Neural cell (in vitro differentiated cells): ENCODE measurements around the gene PHF2. TPM values are rescaled to one million over a fixed set of nuclear protein-coding genes. Genes with fewer than 3 reads are reported as not detected.

Experiments
- H2AFZ ChIP-seq: fragments of 200-600, 300-800 bp; sonication (generic), shearing (Covaris generic); 2 replicates; pipeline ENCODE4 v1.6.0; 2014; ENCODE audit warnings: low read depth, mild to moderate bottlenecking, antibody characterized with exemption, low read length, moderate library complexity
- H3F3A ChIP-seq: fragments of 200-600 bp; shearing (Covaris generic); 2 replicates; pipeline ENCODE4 v1.6.1; 2016; ENCODE audit warnings: mild to moderate bottlenecking, moderate library complexity, mixed read lengths, antibody characterized with exemption, low read length; ENCODE audit not compliant: insufficient read depth, poor library complexity, severe bottlenecking
- H3K27ac ChIP-seq: fragments of 200-600, 300-800 bp; sonication (generic), shearing (Covaris generic); 2 replicates; pipeline ENCODE4 v1.5.1; 2014; ENCODE audit warnings: mild to moderate bottlenecking, low read length, moderate library complexity
- H3K27me3 ChIP-seq: fragments of 300-800, 200-600 bp; sonication (generic), shearing (Covaris generic); 2 replicates; pipeline ENCODE4 v1.6.0; 2014; ENCODE audit warnings: mild to moderate bottlenecking, low read depth, low read length, moderate library complexity; ENCODE audit not compliant: insufficient read depth
- H3K36me3 ChIP-seq: fragments of 300-800, 200-600 bp; sonication (generic), shearing (Covaris generic); 2 replicates; pipeline ENCODE4 v1.5.1; 2014; ENCODE audit warnings: mild to moderate bottlenecking, antibody characterized with exemption, low read length, moderate library complexity; ENCODE audit not compliant: insufficient read depth
- H3K4me2 ChIP-seq: fragments of 300-800, 200-600 bp; sonication (generic), shearing (Covaris generic); 2 replicates; pipeline ENCODE4 v1.6.0; 2014; ENCODE audit warnings: mild to moderate bottlenecking, low read length
- H3K4me3 ChIP-seq: fragments of 300-800, 200-600 bp; sonication (generic), shearing (Covaris generic); 2 replicates; pipeline ENCODE4 v1.5.1; 2014; ENCODE audit warnings: mild to moderate bottlenecking, low read length, moderate library complexity
- H3K79me2 ChIP-seq: fragments of 200-600 bp; shearing (Covaris generic); replicated peaks from 2 replicates; pipeline ENCODE4 v1.6.0; 2014; ENCODE audit warnings: mild to moderate bottlenecking, low read length, moderate library complexity; ENCODE audit not compliant: insufficient read depth
- H3K9ac ChIP-seq: fragments of 300-800, 200-600 bp; sonication (generic), shearing (Covaris generic); 2 replicates; pipeline ENCODE4 v1.6.1; 2016; ENCODE audit warnings: mild to moderate bottlenecking, low read length, mixed read lengths
- H3K9me2 ChIP-seq: fragments of 200-600 bp; shearing (Covaris generic); 2 replicates; pipeline ENCODE4 v1.6.1; 2016; ENCODE audit warnings: mild to moderate bottlenecking, low read length, mixed read lengths; ENCODE audit not compliant: insufficient read depth
- H3K9me3 ChIP-seq: fragments of 200-600, 300-800 bp; sonication (generic), shearing (Covaris generic); 2 replicates; pipeline ENCODE4 v1.6.1; 2016; ENCODE audit warnings: mild to moderate bottlenecking, mixed run types, low read length, moderate library complexity, mixed read lengths
- H4K20me1 ChIP-seq: fragments of 200-600 bp; shearing (Covaris generic); 2 replicates; pipeline ENCODE4 v1.6.1; 2016; ENCODE audit warnings: mild to moderate bottlenecking, mixed run types; ENCODE audit not compliant: insufficient read depth
- CTCF ChIP-seq: fragments of 450-650 bp; IDR thresholded peaks from 2 replicates; pipeline ENCODE4 v1.5.1; 2014; ENCODE audit warnings: antibody characterized with exemption, mild to moderate bottlenecking, moderate library complexity; ENCODE audit not compliant: poor library complexity, severe bottlenecking
- EP300 ChIP-seq: fragments of 450-650 bp; conservative IDR thresholded peaks from 2 replicates; pipeline ENCODE4 v1.6.1; 2014; ENCODE audit warnings: antibody characterized with exemption, mild to moderate bottlenecking, moderate library complexity; ENCODE audit not compliant: poor library complexity, severe bottlenecking
- EZH2 ChIP-seq: fragments of 200-600, 300-800 bp; shearing (Covaris generic), sonication (generic); IDR thresholded peaks from 2 replicates; pipeline ENCODE4 v1.6.1; 2014; ENCODE audit warnings: antibody characterized with exemption, low read length, borderline replicate concordance, mild to moderate bottlenecking; ENCODE audit not compliant: insufficient read depth, poor library complexity, severe bottlenecking
- MXI1 ChIP-seq: fragments of 450-650 bp; conservative IDR thresholded peaks from 2 replicates; pipeline ENCODE4 v1.6.1; 2014; ENCODE audit warnings: antibody characterized with exemption, mild to moderate bottlenecking; ENCODE audit not compliant: poor library complexity, severe bottlenecking
- POLR2AphosphoS5 ChIP-seq: IDR thresholded peaks from 2 replicates; pipeline ENCODE4 v1.6.1; 2012
- RAD21 ChIP-seq: fragments of 450-650 bp; conservative IDR thresholded peaks from 2 replicates; pipeline ENCODE4 v1.6.1; 2014; ENCODE audit warnings: antibody characterized with exemption, mild to moderate bottlenecking, moderate library complexity
- REST ChIP-seq: IDR thresholded peaks from 2 replicates; pipeline ENCODE4 v1.6.1; 2012; ENCODE audit warnings: borderline replicate concordance
- SMC3 ChIP-seq: fragments of 450-650 bp; conservative IDR thresholded peaks from 2 replicates; pipeline ENCODE4 v1.6.1; 2014; ENCODE audit warnings: antibody characterized with exemption, mild to moderate bottlenecking, moderate library complexity; ENCODE audit not compliant: poor library complexity
- TAF1 ChIP-seq: IDR thresholded peaks from 2 replicates; pipeline ENCODE4 v1.6.1; 2012; ENCODE audit warnings: low read depth
- polyA plus RNA-seq: library from polyadenylated mRNA; depleted of rRNA; stranded (reverse); fragments of >200 nt; gene quantifications from 2 replicates; pipeline ENCODE4 v1.2.3, GENCODE V29; 2014

Gene PHF2
- polyA plus RNA-seq, 1 donor from 2014 or later = 42.4 TPM

- Histone ChIP-seq H3K9ac (no peak overlapping the region), H3K9me3 (no peaks in the 10 kb centered on the region), H2AFZ (no peak overlapping the region), H3K9me2 (no peaks in the 10 kb centered on the region), H3K36me3 (no peaks in the 10 kb centered on the region), H3F3A (no peaks in the 10 kb centered on the region), H3K4me3 (no peak overlapping the region), H3K27me3 (no peaks in the 10 kb centered on the region), H3K27ac (no peak overlapping the region), H4K20me1 (no peaks in the 10 kb centered on the region), H3K79me2 (no peaks in the 10 kb centered on the region), H3K4me2 (no peak overlapping the region)
- TF ChIP-seq MXI1 (no peak), RAD21 (no peak), REST (no peak)
These were observed 86.7 kb downstream of the PHF2 start for GRCh38 chr9:93662952-93663572.

GRCh38 chr9:93663877-93664548 lies 87.6 kb downstream of the PHF2 start:
- Histone ChIP-seq H3K27me3 (no peaks in the 10 kb centered on the region), H3K4me2 (no peak overlapping the region), H4K20me1 (no peaks in the 10 kb centered on the region), H3K9me2 (no peaks in the 10 kb centered on the region), H3K9me3 (no peaks in the 10 kb centered on the region), H2AFZ (no peak overlapping the region), H3K27ac (no peak overlapping the region), H3K36me3 (no peaks in the 10 kb centered on the region), H3F3A (no peaks in the 10 kb centered on the region), H3K4me3 (no peak overlapping the region), H3K9ac (no peak overlapping the region), H3K79me2 (no peaks in the 10 kb centered on the region)
- TF ChIP-seq EP300 (no peak), POLR2AphosphoS5 (no peak), CTCF (no peak)

- no peak for TF ChIP-seq SMC3
- no peak for TF ChIP-seq REST
- no peak for TF ChIP-seq CTCF
- TF ChIP-seq EP300 = no peak
- TF ChIP-seq RAD21 = no peak
- TF ChIP-seq MXI1 = no peak
- no peak for TF ChIP-seq EZH2
- TF ChIP-seq TAF1 = no peak
- no peak for TF ChIP-seq POLR2AphosphoS5
- H3K79me2 ChIP-seq = no peaks in the 10 kb centered on the region
- no peak overlapping the region for H3K4me3 ChIP-seq
- H3K27ac ChIP-seq = no peak overlapping the region
- H3K9me2 ChIP-seq = no peaks in the 10 kb centered on the region
- H3K4me2 ChIP-seq = no peak overlapping the region
- H2AFZ ChIP-seq = no peak overlapping the region
- no peaks in the 10 kb centered on the region for H3K9me3 ChIP-seq
- H3F3A ChIP-seq = no peaks in the 10 kb centered on the region
- no peak overlapping the region for H3K9ac ChIP-seq
- no peaks in the 10 kb centered on the region for H4K20me1 ChIP-seq
- no peaks in the 10 kb centered on the region for H3K27me3 ChIP-seq
- H3K36me3 ChIP-seq = no peaks in the 10 kb centered on the region
These were observed 88.3 kb downstream of the PHF2 start for GRCh38 chr9:93664549-93665120.
